Natural killer cell treated with Interleukin-12 subunit alpha and Interleukin-12 subunit beta and Interleukin-15 and Interleukin-18, amount 100 ng/mL, for 72 hours (primary cell): ENCODE results near the gene TBC1D16. TPM values are rescaled to one million over a fixed set of nuclear protein-coding genes. Genes with fewer than 3 reads are reported as not detected.

Experiments used
- ATAC-seq, 2 donors: fragments of 150-1000 bp; cut with Tn5 transposase in 1 of 2; sonication (Bioruptor Pico), chemical (Tn5 transposase) in 1 of 2; 2 replicates each; pipeline ENCODE4 v1.10.0; 2021
- DNase-seq: peaks from one replicate; pipeline ENCODE4 v3.0.0; 2022; ENCODE audit warnings: low spot score
- H3K27ac Mint-ChIP-seq, 2 donors: 1 replicate in 1 of 2; 2 replicates in 1 of 2; pipeline ENCODE4 v1.8.0; 2022; ENCODE audit warnings: mixed read lengths in 2 of 2, mild to moderate bottlenecking in 1 of 2, moderate library complexity in 1 of 2
- H3K27me3 Mint-ChIP-seq, 2 donors: 1 replicate in 1 of 2; 2 replicates in 1 of 2; pipeline ENCODE4 v1.8.0; 2022; ENCODE audit warnings: mixed read lengths in 2 of 2
- H3K36me3 Mint-ChIP-seq: one replicate; pipeline ENCODE4 v1.8.0; 2022; ENCODE audit warnings: mixed read lengths
- H3K4me1 Mint-ChIP-seq, 2 donors: 1 replicate in 1 of 2; 2 replicates in 1 of 2; pipeline ENCODE4 v1.8.0; 2022; ENCODE audit warnings: low read depth in 2 of 2, mixed read lengths in 2 of 2, mild to moderate bottlenecking in 1 of 2
- H3K4me3 Mint-ChIP-seq: one replicate; pipeline ENCODE4 v1.8.0; 2022; ENCODE audit warnings: mixed read lengths
- H3K9me3 Mint-ChIP-seq: 2 replicates; pipeline ENCODE4 v1.8.0; 2022; ENCODE audit warnings: mixed read lengths
- total RNA-seq, 2 donors: library from RNA; stranded (reverse); gene quantifications; one replicate each; pipeline ENCODE4 v1.2.3, GENCODE V29; 2022

Gene TBC1D16
- total RNA-seq, 2 donors from 2014 or later = 1.1 to 3.2 TPM

DNA sequence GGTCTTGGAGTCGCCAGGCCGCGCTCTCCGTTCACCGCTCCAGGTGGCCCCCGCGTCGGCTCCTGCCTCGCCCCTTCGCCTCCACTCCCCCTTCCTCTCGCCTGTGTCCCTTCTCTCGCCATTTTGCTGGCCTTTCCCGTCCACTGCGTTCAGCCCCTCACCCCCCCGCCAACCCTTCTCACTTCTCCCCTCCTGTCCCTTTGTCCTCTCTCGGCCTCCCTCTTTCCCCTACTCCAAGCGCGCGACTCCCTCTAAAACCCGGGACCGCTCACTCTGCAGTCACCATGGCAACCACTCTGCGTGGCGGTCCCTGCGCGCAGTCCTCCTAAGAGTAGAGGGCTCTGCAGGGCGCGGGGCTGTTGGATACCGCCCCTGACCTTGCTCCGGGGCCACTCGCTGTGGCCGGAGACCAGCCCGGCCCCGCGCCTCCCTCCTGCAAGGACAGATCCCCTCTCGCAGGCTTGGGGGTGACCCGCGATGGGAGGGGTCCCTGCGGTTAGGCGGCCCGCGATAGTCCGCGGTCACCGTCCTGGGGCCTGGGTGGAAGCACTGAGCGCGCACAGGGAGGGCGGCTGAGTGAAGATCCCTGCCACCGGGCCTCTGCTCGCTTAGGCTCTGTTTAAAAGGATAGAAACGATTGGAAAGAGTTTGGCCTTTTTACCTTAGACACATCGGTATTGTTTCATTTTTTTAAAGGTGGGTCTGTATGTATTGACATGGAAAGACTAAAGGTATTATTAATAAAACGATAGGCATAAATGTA lies 1.2 kb upstream of the TBC1D16 start:
- Mint-ChIP-seq H3K36me3 (no peaks in the 10 kb centered on the region), H3K27ac (peak overlapping the region in 1 of 2 donors; percentile 67), H3K27me3 (peaks cover 7 to 14% of the 10 kb centered on the region in 2 donors), H3K4me1 (peaks cover 5 to 7% of the 10 kb centered on the region in 2 donors), H3K4me3 (peak overlapping the region; percentile 88), H3K9me3 (no peaks in the 10 kb centered on the region)
- no peak for ATAC-seq
- DNase-seq = no peak

DNA sequence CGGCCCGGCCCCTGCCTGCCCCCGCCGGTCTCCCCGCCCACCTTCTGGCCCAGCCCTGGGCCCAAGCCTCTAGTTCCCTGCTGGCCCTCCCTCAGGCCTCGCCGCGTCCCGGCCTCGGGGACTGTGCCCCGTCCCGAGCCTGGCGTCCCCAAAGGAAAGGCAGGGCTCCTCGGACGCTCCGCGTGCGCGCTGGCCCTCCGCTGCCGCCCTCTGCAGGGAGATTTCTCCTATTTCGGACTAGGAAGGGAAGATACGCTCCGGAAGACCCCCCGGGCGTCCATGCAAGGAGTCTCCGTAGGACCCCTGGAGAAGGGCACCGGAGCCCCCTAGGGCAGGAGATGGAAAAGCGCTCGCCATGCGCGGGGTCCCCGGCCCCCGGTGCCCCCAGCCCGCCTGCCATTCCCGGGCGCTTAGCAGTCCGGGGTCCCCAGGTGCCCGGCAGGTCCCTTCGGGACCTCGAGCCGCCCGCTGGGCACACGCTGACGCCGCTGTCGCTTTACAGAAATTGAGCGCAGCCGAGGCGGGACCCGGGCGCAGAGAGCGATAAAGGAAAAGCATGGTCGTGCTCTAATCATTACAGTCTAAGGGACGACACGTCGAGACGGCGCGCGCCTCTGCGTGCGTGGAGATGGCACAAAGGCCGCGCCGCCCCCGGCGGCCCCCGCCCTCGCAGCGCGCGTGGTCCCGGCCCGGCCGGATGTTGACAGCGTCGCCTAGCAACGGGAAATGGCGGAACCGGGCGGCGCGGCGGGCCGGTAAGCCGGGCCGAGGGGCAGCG lies 454 bp upstream of the TBC1D16 start, which contains the start of gene CCDC40:
TSS of gene CCDC40 (plus strand) at position 706 of the 778 bp plus-strand sequence. CDS start at position 727, 21 bp downstream.
- no peaks in the 10 kb centered on the region for H3K9me3 Mint-ChIP-seq
- H3K27me3 Mint-ChIP-seq = peaks cover 7 to 14% of the 10 kb centered on the region in 2 donors
- DNase-seq (peak; percentile 84), ATAC-seq (peak; percentile 94)
- H3K27ac Mint-ChIP-seq = peak within 1 kb of the TSS; percentile 50 to 67
- H3K4me3 Mint-ChIP-seq = peak within 1 kb of the TSS; percentile 88
- H3K4me1 Mint-ChIP-seq = peaks cover 7 to 10% of the 10 kb centered on the region in 2 donors
- H3K36me3 Mint-ChIP-seq = no peaks in the 10 kb centered on the region

DNA sequence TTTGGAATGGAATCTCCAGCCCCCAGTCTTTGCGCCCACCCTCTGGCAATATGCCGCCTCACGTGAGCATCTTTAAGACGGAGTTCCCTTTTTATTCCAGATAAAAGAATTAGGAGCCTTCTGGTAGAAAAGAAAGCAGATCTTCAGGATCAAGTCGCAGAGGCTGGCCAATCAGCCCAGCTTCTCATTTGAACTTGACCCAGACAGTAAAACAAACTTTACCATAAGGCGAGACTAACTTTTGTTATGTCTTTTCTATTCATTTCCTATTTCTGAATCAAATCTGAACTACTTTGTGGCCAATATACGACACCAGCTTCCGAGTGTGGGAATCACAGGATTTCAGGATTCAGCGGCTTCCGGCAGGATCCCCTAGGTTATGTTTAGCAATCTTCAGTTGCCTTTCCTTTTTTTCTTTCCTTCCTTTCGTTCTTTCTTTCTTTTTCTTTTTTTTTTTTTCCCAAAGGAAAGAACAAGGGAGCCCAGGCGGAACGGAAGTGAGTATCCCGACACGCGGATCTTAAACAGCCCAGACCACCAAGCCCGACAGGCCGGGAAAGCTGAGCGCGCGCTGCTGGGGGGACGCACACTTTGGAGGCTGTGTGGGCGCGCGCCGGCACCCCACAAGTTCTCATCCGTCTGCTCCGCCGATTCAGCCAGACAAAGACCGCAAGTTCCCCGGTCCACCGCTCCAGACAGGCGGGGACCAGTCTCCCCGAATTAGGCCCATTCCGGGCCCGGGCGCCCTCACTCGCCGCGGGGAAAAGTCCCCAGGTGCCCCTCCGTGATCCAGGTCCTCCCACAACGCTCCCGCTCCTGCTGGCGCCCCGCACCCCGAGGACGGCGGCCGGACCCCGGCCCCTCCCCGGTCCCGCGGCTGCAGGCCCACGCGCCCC lies 633 bp downstream of the TBC1D16 start:
- Mint-ChIP-seq H3K4me3 (peak overlapping the region; percentile 86), H3K9me3 (no peaks in the 10 kb centered on the region), H3K36me3 (no peaks in the 10 kb centered on the region), H3K27me3 (peaks cover 7 to 14% of the 10 kb centered on the region in 2 donors), H3K4me1 (peaks cover 7 to 11% of the 10 kb centered on the region in 2 donors), H3K27ac (peak overlapping the region; percentile 57 to 68)
- peak; percentile 4 to 49 for ATAC-seq
- no peak for DNase-seq

DNA sequence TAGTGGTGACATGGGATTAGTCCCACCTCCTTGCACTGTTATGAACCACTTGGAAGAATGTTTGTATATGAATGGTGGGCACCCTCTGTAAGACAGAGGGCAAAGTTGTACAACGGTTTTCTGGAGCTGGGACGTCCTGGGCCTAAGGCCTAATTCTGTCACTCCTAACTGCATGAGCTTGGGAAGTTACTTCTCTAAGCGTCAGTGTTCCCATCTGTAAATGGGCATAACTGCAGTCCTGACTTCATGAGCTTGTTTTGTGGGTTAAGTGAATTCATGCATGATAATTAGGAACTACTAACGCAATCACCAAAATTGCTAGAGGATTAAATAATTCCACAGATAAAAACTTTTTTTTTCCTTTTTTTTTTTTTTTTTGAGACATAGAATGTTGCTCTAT lies 1.8 kb downstream of the TBC1D16 start:
- ATAC-seq (no peak), DNase-seq (no peak)
- Mint-ChIP-seq H3K4me3 (no peak overlapping the region), H3K36me3 (no peaks in the 10 kb centered on the region), H3K9me3 (no peaks in the 10 kb centered on the region), H3K27me3 (peaks cover 7 to 8% of the 10 kb centered on the region in 2 donors), H3K27ac (no peak overlapping the region), H3K4me1 (peaks cover 7 to 16% of the 10 kb centered on the region in 2 donors)

DNA sequence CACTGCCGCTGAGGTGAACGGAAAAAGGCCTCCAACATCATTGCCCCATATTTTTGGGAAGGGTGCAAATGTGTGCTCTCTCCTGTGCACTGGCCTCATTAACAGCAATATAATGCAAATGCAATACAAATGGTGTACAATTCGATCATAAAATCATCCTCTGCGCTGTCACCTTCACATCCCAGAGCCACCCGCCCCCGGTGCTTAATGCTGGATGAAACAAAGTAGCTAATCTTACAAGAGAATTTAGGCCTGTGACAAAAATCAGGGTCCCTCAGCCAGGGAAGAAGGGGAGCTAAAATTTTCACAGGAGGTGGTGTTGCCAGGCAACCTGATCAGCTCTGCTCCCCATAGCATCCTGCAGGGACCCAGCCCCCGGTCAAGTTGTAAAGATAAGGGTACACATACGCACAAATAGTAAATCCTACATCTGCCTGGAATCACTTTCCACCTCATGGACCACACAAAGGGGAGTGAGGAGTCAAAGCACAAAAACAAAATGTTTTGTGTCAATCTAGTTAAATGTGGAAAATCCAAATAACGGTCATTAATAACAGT lies 3.0 kb downstream of the TBC1D16 start:
- Mint-ChIP-seq H3K4me1 (peaks cover 7 to 16% of the 10 kb centered on the region in 2 donors), H3K36me3 (no peaks in the 10 kb centered on the region), H3K4me3 (no peak overlapping the region), H3K27me3 (peaks cover 2 to 5% of the 10 kb centered on the region in 2 donors), H3K9me3 (no peaks in the 10 kb centered on the region), H3K27ac (no peak overlapping the region)
- ATAC-seq (no peak), DNase-seq (no peak)

DNA sequence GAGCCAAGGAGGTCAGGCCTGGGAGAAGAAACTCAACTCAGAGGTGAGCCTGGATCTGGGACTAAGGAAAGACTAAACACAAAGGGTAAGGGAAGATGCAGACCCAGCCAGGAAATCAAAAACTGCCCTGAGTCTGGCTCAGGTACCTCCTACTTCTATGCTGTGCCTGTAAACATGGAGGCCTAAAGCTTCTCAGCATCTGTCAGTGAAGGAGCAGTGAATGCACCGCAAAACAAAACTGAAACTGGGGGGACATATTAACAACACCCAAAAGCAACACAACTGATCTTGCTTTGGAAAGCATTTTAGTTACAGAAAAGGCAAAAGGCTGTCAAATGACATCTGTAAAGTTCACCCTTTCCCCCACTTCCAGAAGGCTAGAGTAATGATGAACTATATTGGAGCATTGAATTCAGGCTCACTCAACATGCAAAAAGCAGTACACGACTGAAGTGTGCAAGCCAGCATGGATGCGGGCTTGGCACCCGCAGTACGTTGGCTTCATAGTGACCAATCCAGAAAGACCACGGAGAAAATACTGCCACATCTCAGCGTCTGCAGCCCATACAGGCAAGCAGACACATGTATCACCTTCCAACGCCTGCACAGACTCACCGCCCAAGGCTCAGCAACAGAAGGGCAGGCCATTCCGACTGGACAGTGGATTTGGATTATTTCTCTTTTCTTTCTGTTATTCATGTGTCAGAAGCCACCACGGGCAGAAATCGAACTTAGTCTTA lies 3.8 kb downstream of the TBC1D16 start:
- no peak for DNase-seq
- H3K4me1 Mint-ChIP-seq = peaks cover 7 to 16% of the 10 kb centered on the region in 2 donors
- no peaks in the 10 kb centered on the region for H3K36me3 Mint-ChIP-seq
- H3K27ac Mint-ChIP-seq = no peak overlapping the region
- ATAC-seq = no peak
- H3K27me3 Mint-ChIP-seq = peaks cover 0 to 5% of the 10 kb centered on the region in 2 donors
- H3K4me3 Mint-ChIP-seq = no peak overlapping the region
- H3K9me3 Mint-ChIP-seq = no peaks in the 10 kb centered on the region

DNA sequence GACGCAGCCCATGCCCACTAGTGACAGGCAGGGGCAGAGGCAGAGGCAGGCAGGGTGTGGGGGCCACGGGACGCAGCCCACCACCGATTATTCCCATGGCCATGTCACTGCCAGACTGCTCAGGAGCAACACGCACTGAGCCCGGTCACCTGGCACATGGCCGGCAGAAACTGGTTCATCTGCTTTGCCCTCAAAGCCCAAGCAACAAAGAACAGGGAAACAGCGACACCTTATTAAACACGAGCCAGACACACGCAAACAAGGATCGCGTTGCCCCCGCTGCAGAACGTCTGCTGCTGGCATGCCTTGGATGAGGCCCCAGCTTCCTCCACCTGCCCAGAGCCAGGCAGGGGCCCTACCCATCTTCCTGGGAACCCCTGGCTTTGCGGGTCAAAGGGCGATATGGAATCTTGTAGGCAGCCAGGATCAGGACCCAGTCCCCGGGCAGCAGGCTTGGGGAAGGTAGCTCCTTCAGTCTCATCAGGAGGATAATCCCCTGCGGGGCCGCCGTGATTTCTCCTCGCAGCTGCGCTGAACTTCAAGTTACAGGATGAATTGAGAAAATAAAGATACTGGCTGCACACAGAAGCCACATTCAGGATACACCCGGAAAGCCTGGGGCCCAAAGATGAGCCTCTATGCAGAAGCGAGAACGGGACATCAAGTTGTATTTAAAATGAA lies 4.8 kb downstream of the TBC1D16 start:
- Mint-ChIP-seq H3K36me3 (no peaks in the 10 kb centered on the region), H3K27ac (no peak overlapping the region), H3K4me1 (peaks cover 4 to 16% of the 10 kb centered on the region in 2 donors), H3K9me3 (no peaks in the 10 kb centered on the region), H3K27me3 (peaks cover 0 to 5% of the 10 kb centered on the region in 2 donors), H3K4me3 (no peak overlapping the region)
- DNase-seq (no peak), ATAC-seq (no peak)

DNA sequence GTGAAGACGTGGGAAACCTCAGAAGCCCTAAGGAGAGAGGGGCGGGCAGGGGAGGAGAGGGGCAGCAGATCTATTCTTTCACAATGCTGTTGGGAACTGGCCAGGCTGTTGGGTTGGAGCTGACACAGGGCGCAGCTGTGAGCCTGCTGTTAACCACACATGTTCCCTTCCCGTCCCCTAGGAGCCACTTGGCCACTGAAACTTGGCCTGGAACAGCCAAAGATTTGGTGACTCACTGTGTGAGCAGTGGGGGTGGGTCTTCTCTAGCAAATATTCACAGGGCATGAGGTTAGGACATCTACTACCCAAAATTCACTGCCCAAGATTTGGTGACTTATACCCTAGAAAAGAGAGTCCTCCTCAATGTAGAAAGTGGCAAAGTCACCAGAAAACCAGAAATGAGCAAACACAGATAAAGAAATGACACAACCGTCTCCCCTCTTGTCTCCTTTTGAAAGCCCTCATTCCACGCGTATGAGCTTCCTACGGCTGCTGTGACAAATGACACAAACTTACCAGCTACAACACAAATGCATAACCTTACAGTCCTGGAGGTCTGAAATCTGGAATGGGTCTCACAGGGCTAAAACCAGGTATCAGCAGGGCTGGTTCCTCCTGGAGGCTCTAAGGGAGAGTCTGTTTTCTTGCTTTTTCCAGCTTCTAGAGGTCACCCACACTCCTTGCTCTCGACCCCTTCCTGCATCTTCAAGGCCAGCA lies 6.3 kb downstream of the TBC1D16 start:
- no peak for DNase-seq
- H3K4me3 Mint-ChIP-seq = no peak overlapping the region
- H3K4me1 Mint-ChIP-seq = peaks cover 0 to 11% of the 10 kb centered on the region in 2 donors
- no peaks in the 10 kb centered on the region for H3K36me3 Mint-ChIP-seq
- H3K27me3 Mint-ChIP-seq = peaks cover 0 to 3% of the 10 kb centered on the region in 2 donors
- no peak overlapping the region for H3K27ac Mint-ChIP-seq
- peak; percentile 28 to 44 for ATAC-seq
- no peaks in the 10 kb centered on the region for H3K9me3 Mint-ChIP-seq

DNA sequence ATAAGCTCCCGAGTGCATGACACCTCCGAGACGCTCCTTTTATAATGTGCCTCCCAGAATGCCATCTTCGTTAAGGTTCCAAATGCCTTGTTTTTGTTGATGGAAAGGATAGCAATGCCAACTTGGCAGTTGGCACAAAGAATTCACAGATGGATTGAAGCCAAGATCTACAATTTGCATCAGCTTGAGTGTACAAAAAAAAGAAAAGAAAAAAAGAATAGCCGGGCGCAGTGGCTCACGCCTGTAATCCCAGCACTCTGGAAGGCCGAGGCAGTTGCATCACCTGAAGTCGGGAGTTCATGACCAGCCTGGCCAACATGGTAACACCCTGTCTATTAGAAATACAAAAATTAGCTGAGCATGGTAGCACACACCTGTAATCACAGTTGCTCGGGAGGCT lies 7.6 kb downstream of the TBC1D16 start:
- Mint-ChIP-seq H3K27me3 (peaks cover 0 to 3% of the 10 kb centered on the region in 2 donors), H3K9me3 (no peaks in the 10 kb centered on the region), H3K4me3 (no peak overlapping the region), H3K27ac (no peak overlapping the region), H3K36me3 (no peaks in the 10 kb centered on the region), H3K4me1 (peaks cover 0 to 11% of the 10 kb centered on the region in 2 donors)
- no peak for DNase-seq
- no peak for ATAC-seq

DNA sequence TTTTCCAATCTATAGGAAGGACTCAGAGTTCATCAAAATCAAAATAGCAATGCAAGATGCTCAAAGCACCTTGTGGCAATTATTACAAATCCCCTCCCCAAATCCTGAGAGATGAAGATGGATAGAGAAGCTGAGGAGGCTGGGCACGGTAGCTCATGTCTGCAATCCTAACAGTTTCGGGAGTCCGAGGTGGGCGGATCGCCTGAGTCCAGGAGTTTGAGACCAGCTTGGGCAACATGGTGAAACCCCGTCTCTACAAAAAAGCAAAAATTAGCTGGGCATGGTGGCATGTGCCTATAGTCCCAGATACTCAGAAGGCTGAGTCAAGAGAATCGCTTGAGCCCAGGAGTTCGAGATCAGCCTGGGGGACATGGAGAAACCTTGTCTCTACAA lies 8.6 kb downstream of the TBC1D16 start:
- Mint-ChIP-seq H3K27ac (no peak overlapping the region), H3K4me3 (no peak overlapping the region), H3K4me1 (peaks cover 0 to 11% of the 10 kb centered on the region in 2 donors), H3K36me3 (no peaks in the 10 kb centered on the region), H3K9me3 (no peaks in the 10 kb centered on the region), H3K27me3 (peaks cover 0 to 3% of the 10 kb centered on the region in 2 donors)
- ATAC-seq (no peak), DNase-seq (no peak)

DNA sequence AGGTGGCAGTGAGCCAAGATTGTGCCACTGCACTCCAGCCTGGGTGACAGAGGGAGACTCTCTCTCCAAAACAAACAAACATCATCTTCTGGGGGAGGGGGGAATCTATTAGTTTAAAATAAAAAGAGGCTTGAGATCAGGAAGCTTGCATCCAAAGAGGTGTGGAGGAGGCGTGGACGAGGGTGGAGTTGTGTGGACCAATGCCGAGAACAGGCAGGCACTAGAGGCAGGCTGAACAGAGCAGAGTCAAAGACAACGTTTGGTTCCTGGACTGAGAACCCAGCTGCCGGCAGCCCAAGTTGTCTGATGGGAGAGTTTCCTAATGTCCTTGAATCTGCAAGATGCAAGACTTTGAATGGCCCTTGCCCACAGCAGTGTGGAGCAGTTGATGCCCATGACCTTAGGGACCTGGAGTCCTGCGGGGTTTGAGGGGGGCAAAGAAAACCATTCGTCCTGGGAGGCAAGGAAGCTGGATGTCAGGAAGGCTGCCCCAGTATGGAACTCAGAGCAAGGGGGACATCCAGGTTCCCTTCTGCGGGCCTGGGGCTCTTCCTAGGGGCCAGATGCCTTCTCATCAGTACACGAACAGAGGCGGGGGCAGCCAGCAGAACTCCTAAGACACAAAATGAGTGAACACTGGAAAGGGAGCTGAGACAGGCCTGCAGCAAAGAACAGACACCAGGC lies 9.2 kb downstream of the TBC1D16 start:
- Mint-ChIP-seq H3K4me3 (no peak overlapping the region), H3K27me3 (peaks cover 0 to 3% of the 10 kb centered on the region in 2 donors), H3K27ac (no peak overlapping the region), H3K4me1 (peaks cover 0 to 9% of the 10 kb centered on the region in 2 donors), H3K9me3 (no peaks in the 10 kb centered on the region), H3K36me3 (no peaks in the 10 kb centered on the region)
- DNase-seq (no peak), ATAC-seq (no peak)
